Thyroid gland (tissue), 4 donors: ENCODE data around the gene IQCE. TPM values are rescaled to one million over a fixed set of nuclear protein-coding genes. Genes with fewer than 3 reads are reported as not detected.

Experiments used
- DNase-seq, 2 donors: peaks; one replicate each; pipeline ENCODE4 v3.0.0-alpha.2; 2019
- H3K27ac ChIP-seq, 3 donors: fragments of 200-600 bp; sonication (generic); 1 replicate in 2 of 3; 2 replicates in 1 of 3; pipeline ENCODE4 v1.5.1; 2016 to 2019; ENCODE audit warnings: mild to moderate bottlenecking in 1 of 3, moderate library complexity in 1 of 3
- H3K27me3 ChIP-seq: fragments of 200-600 bp; sonication (generic); one replicate; pipeline ENCODE4 v1.5.1; 2019
- H3K36me3 ChIP-seq, 2 donors: fragments of 200-600 bp; sonication (generic); one replicate each; pipeline ENCODE4 v1.5.1; 2016 to 2019
- H3K4me1 ChIP-seq, 2 donors: fragments of 200-600 bp; sonication (generic); one replicate each; pipeline ENCODE4 v1.5.1; 2017 to 2019
- H3K4me3 ChIP-seq, 3 donors: fragments of 200-600 bp; sonication (generic); replicated peaks in 1 of 3; 1 replicate in 2 of 3; 2 replicates in 1 of 3; pipeline ENCODE4 v1.5.1; 2016; ENCODE audit warnings: mild to moderate bottlenecking in 1 of 3
- H3K9me3 ChIP-seq: fragments of 200-600 bp; sonication (generic); one replicate; pipeline ENCODE4 v1.5.1; 2017
- CTCF ChIP-seq, 6 experiments: fragments of 200-600 bp in 3 of 6; fragments of 450-650 bp in 3 of 6; sonication (generic) in 3 of 6; IDR thresholded peaks; one replicate each; pipeline ENCODE4 v1.5.1; 2016 to 2019; ENCODE audit warnings: antibody characterized with exemption in 6 of 6, mild to moderate bottlenecking in 2 of 6, inconsistent platforms in 1 of 6, moderate library complexity in 1 of 6
- POLR2A ChIP-seq, 2 donors: fragments of 450-650 bp; IDR thresholded peaks; one replicate each; pipeline ENCODE4 v1.6.1; 2017; ENCODE audit warnings: antibody characterized with exemption in 2 of 2, mild to moderate bottlenecking in 2 of 2, moderate library complexity in 1 of 2
- WGBS, 2 donors: methylation state at CpG; one replicate each; pipeline ENCODE4 v1.1.5; 2017; 5-methylcytosine and 5-hydroxymethylcytosine counted together
- intact Hi-C: fragments of 100-400 bp; cut with DNase I; formaldehyde crosslinking; loops from one replicate; pipeline ENCODE4 v1.15.1; 2023
- total RNA-seq, 4 donors: library from RNA; depleted of rRNA; stranded (reverse); fragments of >200 nt; gene quantifications; one replicate each; pipeline ENCODE4 v1.2.3, GENCODE V29; 2016

Gene IQCE
- total RNA-seq, 4 donors from 2014 or later, result 16.0 to 40.2 (median 37.2) TPM

DNA sequence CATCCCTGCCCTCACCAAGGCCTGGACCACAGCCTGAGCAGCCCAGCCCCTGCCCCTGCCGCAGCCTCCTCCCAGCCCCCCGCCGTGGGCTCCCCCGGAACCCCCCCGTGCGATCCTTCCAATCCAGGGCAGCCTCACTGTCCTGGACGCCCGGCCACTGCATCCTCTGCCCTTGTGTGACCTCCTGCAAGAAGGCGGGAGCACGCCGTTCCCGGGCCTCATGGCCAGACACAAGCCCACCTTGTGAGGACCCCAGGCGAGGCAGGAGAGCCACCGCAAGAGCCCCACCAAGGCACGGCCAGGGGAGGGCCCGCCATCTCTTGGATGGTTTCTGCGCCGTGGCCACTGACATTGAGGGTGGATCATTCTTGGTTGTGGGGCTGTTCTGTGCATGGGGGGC is 47.0 kb upstream of the IQCE start:
- 58% methylated on average over 7 of the region's 18 CpGs; no CpG with 5 or more reads in 1 of the 2 donors for WGBS, 2 donors
- Histone ChIP-seq H3K36me3 (no peaks in the 10 kb centered on the region), H3K9me3 (no peaks in the 10 kb centered on the region), H3K4me1 (peaks cover 0 to 45% of the 10 kb centered on the region in 2 donors), H3K4me3 (no peak overlapping the region), H3K27me3 (no peaks in the 10 kb centered on the region), H3K27ac (peak overlapping the region in 2 of 3 donors; percentile 30 to 38)
- TF ChIP-seq CTCF (IDR thresholded peaks at IDR 0.05) (no peak), POLR2A (IDR thresholded peaks at IDR 0.05) (no peak)
- intact Hi-C loops, result no loop called here
- no peak for DNase-seq

- intact Hi-C loops, result no loop called here
- Histone ChIP-seq H3K27me3 (no peaks in the 10 kb centered on the region), H3K4me3 (no peak overlapping the region), H3K27ac (peak overlapping the region in 1 of 3 donors; percentile 30), H3K9me3 (no peaks in the 10 kb centered on the region), H3K36me3 (no peaks in the 10 kb centered on the region), H3K4me1 (peaks cover 0 to 45% of the 10 kb centered on the region in 2 donors)
- no peak for DNase-seq
- 50 to 57% methylated on average over 11 to 12 of the region's 12 CpGs for WGBS, 2 donors
- TF ChIP-seq CTCF (IDR thresholded peaks at IDR 0.05) (no peak), POLR2A (IDR thresholded peaks at IDR 0.05) (no peak)
Observed at GRCh38 chr7:2512179-2512661, 46.6 kb upstream of the IQCE start.

DNA sequence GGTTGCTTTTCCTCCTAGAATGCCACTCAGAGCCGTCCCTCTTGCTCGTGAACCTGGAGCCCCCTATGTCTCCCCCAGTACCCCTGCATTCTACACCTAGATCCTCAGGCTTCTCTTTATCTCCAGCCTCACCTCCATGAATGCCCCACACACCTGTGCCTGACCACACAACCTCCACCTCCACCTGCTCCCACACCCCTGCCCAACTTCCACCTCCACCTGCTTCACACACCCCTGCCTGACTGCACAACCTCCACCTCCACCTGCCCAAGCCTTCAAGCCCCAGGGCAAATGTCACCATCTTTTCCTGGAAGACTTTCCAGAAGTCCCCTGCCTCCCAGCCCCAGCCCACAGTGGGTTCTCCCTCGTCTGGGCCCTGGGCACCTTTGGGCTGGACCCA is 46.1 kb upstream of the IQCE start:
- Histone ChIP-seq H3K4me1 (peaks cover 0 to 42% of the 10 kb centered on the region in 2 donors), H3K27me3 (no peaks in the 10 kb centered on the region), H3K36me3 (no peaks in the 10 kb centered on the region), H3K9me3 (no peaks in the 10 kb centered on the region), H3K27ac (no peak overlapping the region), H3K4me3 (no peak overlapping the region)
- 83 to 86% methylated on average over 3 of the region's 3 CpGs for WGBS, 2 donors
- intact Hi-C loops, result no loop called here
- no peak for DNase-seq
- TF ChIP-seq CTCF (IDR thresholded peaks at IDR 0.05) (no peak), POLR2A (IDR thresholded peaks at IDR 0.05) (no peak)

DNA sequence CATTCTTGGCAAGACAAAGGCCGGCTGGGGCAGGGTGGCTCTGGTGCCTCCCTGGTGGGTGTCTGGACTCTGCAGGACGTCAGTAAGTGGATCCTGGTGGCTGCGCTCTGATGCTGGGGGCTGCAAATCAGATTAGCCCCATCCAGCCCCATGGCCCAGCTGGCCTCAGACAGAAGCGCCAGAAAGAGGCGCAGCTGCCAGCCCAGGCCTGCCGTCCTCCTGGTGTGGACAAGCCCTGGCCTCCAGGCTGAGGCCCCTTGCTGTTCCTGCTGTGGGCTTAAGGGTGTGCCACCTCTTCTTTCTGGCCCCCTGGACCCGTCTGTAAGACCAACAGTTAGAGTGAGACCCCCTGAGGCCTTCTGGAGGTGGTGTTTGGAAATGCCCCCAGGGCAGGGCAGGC is 45.1 kb upstream of the IQCE start:
- Histone ChIP-seq H3K4me3 (no peak overlapping the region), H3K36me3 (no peaks in the 10 kb centered on the region), H3K9me3 (no peaks in the 10 kb centered on the region), H3K27me3 (no peaks in the 10 kb centered on the region), H3K27ac (no peak overlapping the region), H3K4me1 (peaks cover 2 to 39% of the 10 kb centered on the region in 2 donors)
- intact Hi-C loops, result no loop called here
- no peak for DNase-seq
- TF ChIP-seq CTCF (IDR thresholded peaks at IDR 0.05) (no peak), POLR2A (IDR thresholded peaks at IDR 0.05) (no peak)
- WGBS, 2 donors, result 90 to 100% methylated on average over 2 to 4 of the region's 7 CpGs

DNA sequence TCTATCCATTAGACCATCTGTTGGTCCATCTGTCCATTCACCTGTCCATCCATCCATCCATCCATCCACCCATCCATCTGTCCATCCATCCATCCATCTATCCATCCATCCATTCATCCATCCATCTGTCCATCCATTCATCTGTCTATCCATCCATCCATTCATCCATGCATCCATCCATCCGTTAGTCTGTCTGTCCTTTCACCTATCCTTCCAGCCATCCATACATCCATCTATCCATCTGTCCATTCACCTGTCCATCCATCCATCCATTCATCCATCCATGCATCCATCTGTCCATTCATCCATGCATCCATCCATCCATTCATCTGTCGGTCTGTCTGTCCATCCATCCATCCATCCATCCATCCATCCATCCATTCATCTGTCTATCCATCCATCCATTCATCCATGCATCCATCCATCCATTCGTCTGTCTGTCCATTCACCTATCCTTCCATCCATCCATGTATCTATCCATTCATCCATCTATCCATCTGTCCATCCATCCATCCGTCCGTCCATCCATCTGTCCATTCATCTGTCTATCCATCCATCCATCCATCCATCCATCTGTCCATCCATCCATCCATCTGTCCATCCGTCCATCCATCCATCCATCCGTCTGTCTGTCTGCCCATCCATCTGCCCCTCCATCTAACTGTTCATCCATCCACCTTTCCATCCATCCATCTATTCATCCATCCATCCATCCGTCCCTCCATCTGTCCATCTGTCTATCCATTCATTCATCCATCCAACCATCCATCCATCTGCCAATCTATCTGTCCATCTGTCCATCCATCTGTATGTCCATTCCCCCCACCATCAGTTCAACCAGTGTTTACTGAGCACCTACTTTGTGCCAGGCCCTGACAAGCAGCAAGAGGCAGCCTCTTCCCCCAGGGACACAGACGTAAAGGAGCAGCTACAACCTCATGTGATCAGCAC is 44.0 kb upstream of the IQCE start:
- TF ChIP-seq CTCF (IDR thresholded peaks at IDR 0.05) (no peak), POLR2A (IDR thresholded peaks at IDR 0.05) (no peak)
- H3K36me3 ChIP-seq, result no peaks in the 10 kb centered on the region
- WGBS, 2 donors, result 85 to 90% methylated on average over 9 of the region's 9 CpGs
- no peak overlapping the region for H3K27ac ChIP-seq
- no peak for DNase-seq
- H3K9me3 ChIP-seq, result no peaks in the 10 kb centered on the region
- intact Hi-C loops, result no loop called here
- no peak overlapping the region for H3K4me3 ChIP-seq
- no peaks in the 10 kb centered on the region for H3K27me3 ChIP-seq
- H3K4me1 ChIP-seq, result peaks cover 8 to 37% of the 10 kb centered on the region in 2 donors
